HCT116 (cell line): ENCODE data around the gene ABCA9. TPM values are rescaled to one million over a fixed set of nuclear protein-coding genes. Genes with fewer than 3 reads are reported as not detected.

Experiments used
- ATAC-seq: fragments of 200-7000 bp; cut with Tn5 transposase; 2 replicates; pipeline ENCODE4 v1.9.1; 2020; ENCODE audit warnings: mild to moderate bottlenecking, moderate library complexity
- BruUV-seq: library from RNA; stranded (reverse); fragments of 400-500 nt; replicated peaks from 2 replicates; lab custom pipeline; 2021; lab: Mats Ljungman, UMichigan
- CTCF ChIA-PET: fragments of 300-600 bp; sonication (Branson Sonifier 250); formaldehyde crosslinking; loops from one replicate; lab custom pipeline; 2021; ENCODE audit warnings: antibody characterized with exemption; lab: Charles Lee
- POLR2A ChIA-PET: fragments of 300-600, 350-600 bp; sonication (Branson Sonifier 250); formaldehyde crosslinking; loops from one replicate; lab custom pipeline; 2021; ENCODE audit warnings: antibody characterized with exemption; lab: Charles Lee
- RAD21 ChIA-PET, 2 experiments: fragments of 300-600 bp; sonication (Branson Sonifier 250); formaldehyde crosslinking; loops; one replicate each; lab custom pipeline; 2023; ENCODE audit warnings: low total read pairs in 2 of 2; ENCODE audit not compliant: uncharacterized antibody in 2 of 2, unreplicated experiment in 2 of 2, low non-redundant PET in 1 of 2; lab: Charles Lee
- DNase-seq: peaks from one replicate; pipeline ENCODE4 v3.0.0-alpha.2; 2010; ENCODE audit warnings: low read depth, low spot score
- H2AFZ ChIP-seq: fragments of 200-600 bp; shearing (Covaris generic), sonication (generic); 2 replicates; pipeline ENCODE4 v1.6.1; 2017; ENCODE audit warnings: low read depth, mixed run types, mixed read lengths, antibody characterized with exemption, low read length; ENCODE audit not compliant: poor library complexity, severe bottlenecking
- H3K27ac ChIP-seq: 2 replicates; pipeline ENCODE4 v1.5.1; 2012; ENCODE audit warnings: low read depth, low read length
- H3K27me3 ChIP-seq: fragments of 200-600 bp; sonication (generic); 2 replicates; pipeline ENCODE4 v1.6.1; 2016; ENCODE audit warnings: mixed run types, low read length, mixed read lengths; ENCODE audit not compliant: insufficient read depth
- H3K36me3 ChIP-seq, 2 experiments: fragments of 200-500 bp in 1 of 2; fragments of 200-600 bp in 1 of 2; sonication (Bioruptor generic) in 1 of 2; sonication (generic) in 1 of 2; 2 replicates each; pipeline versions ENCODE4 v1.5.1 to v1.6.1; 2014 to 2016; ENCODE audit warnings: low read length in 2 of 2, inconsistent platforms in 1 of 2, mixed read lengths in 1 of 2, mixed run types in 1 of 2; ENCODE audit not compliant: insufficient read depth in 2 of 2, control insufficient read depth in 1 of 2
- H3K4me1 ChIP-seq, 2 experiments: fragments of 200-600 bp in 1 of 2; sonication (generic) in 1 of 2; 2 replicates each; pipeline versions ENCODE4 v1.5.1 to v1.6.1; 2012 to 2017; ENCODE audit warnings: low read length in 2 of 2, inconsistent platforms in 1 of 2, mild to moderate bottlenecking in 1 of 2, mixed read lengths in 1 of 2, mixed run types in 1 of 2, moderate library complexity in 1 of 2; ENCODE audit not compliant: insufficient read depth in 2 of 2, control insufficient read depth in 1 of 2
- H3K4me2 ChIP-seq: fragments of 200-600 bp; sonication (generic); 2 replicates; pipeline ENCODE4 v1.6.1; 2017; ENCODE audit warnings: mixed run types, low read length, mixed read lengths
- H3K4me3 ChIP-seq, 2 experiments: fragments of 200-600 bp in 1 of 2; sonication (generic) in 1 of 2; replicated peaks in 1 of 2; 2 replicates each; pipeline ENCODE4 v1.5.1; 2011 to 2016; ENCODE audit warnings: low read length in 2 of 2, control low read depth in 1 of 2, low read depth in 1 of 2, mild to moderate bottlenecking in 1 of 2, mixed read lengths in 1 of 2, mixed run types in 1 of 2
- H3K79me2 ChIP-seq: fragments of 200-600 bp; sonication (generic); 2 replicates; pipeline ENCODE4 v1.6.1; 2017; ENCODE audit warnings: mild to moderate bottlenecking, mixed run types, low read length, moderate library complexity, mixed read lengths; ENCODE audit not compliant: insufficient read depth
- H3K9ac ChIP-seq: fragments of 200-600 bp; sonication (generic); 2 replicates; pipeline ENCODE4 v1.6.1; 2016; ENCODE audit warnings: low read length, mixed read lengths
- H3K9me2 ChIP-seq: fragments of 200-600 bp; sonication (generic), shearing (Covaris generic); 2 replicates; pipeline ENCODE4 v1.6.1; 2017; ENCODE audit warnings: mixed run types, mild to moderate bottlenecking, moderate library complexity; ENCODE audit not compliant: insufficient read depth
- H3K9me3 ChIP-seq, 2 experiments: fragments of 200-500 bp in 1 of 2; fragments of 200-600 bp in 1 of 2; sonication (Bioruptor generic) in 1 of 2; sonication (generic) in 1 of 2; 2 replicates each; pipeline ENCODE4 v1.6.1; 2014 to 2017; ENCODE audit warnings: low read length in 2 of 2, mixed read lengths in 2 of 2, inconsistent platforms in 1 of 2, low read depth in 1 of 2, mild to moderate bottlenecking in 1 of 2, mixed run types in 1 of 2, moderate library complexity in 1 of 2; ENCODE audit not compliant: control insufficient read depth in 1 of 2, insufficient read depth in 1 of 2
- H4K20me1 ChIP-seq: fragments of 200-600 bp; sonication (generic), shearing (Covaris generic); 2 replicates; pipeline ENCODE4 v1.6.1; 2017; ENCODE audit warnings: mixed run types, mild to moderate bottlenecking, moderate library complexity; ENCODE audit not compliant: insufficient read depth
- CTCF ChIP-seq, 3 experiments: fragments of 200-600 bp in 1 of 3; sonication (generic) in 1 of 3; IDR thresholded peaks in 2 of 3; conservative IDR thresholded peaks in 1 of 3; 2 replicates each; pipeline ENCODE4 v1.5.1; 2012 to 2017; ENCODE audit warnings: low read depth in 2 of 3, low read length in 2 of 3, antibody characterized with exemption in 1 of 3, borderline replicate concordance in 1 of 3, control low read depth in 1 of 3, mild to moderate bottlenecking in 1 of 3, mixed read lengths in 1 of 3, mixed run types in 1 of 3, moderate library complexity in 1 of 3; ENCODE audit not compliant: insufficient read depth in 1 of 3
- EGR1 ChIP-seq: IDR thresholded peaks from 2 replicates; pipeline ENCODE4 v1.6.1; 2012; ENCODE audit warnings: low read depth
- ELF1 ChIP-seq: IDR thresholded peaks from 2 replicates; pipeline ENCODE4 v1.6.1; 2012; ENCODE audit warnings: low read depth, borderline replicate concordance
- EZH2 ChIP-seq: fragments of 200-600 bp; sonication (generic); IDR thresholded peaks from 2 replicates; pipeline ENCODE4 v1.6.1; 2017; ENCODE audit warnings: antibody characterized with exemption, mixed run types
- FOSL1 ChIP-seq: IDR thresholded peaks from 2 replicates; pipeline ENCODE4 v1.6.1; 2012; ENCODE audit warnings: low read depth
- MAX ChIP-seq: IDR thresholded peaks from 2 replicates; pipeline ENCODE4 v1.6.1; 2012
- POLR2AphosphoS5 ChIP-seq: IDR thresholded peaks from 2 replicates; pipeline ENCODE4 v1.6.1; 2011; ENCODE audit warnings: mild to moderate bottlenecking, low read depth, low read length, moderate library complexity
- RAD21 ChIP-seq: IDR thresholded peaks from 2 replicates; pipeline ENCODE4 v1.6.1; 2012; ENCODE audit warnings: low read depth, mild to moderate bottlenecking
- REST ChIP-seq: IDR thresholded peaks from 2 replicates; pipeline ENCODE4 v1.6.1; 2012; ENCODE audit warnings: low read depth
- SP1 ChIP-seq: IDR thresholded peaks from 2 replicates; pipeline ENCODE4 v1.6.1; 2012; ENCODE audit warnings: low read depth
- TCF7L2 ChIP-seq: IDR thresholded peaks from 2 replicates; pipeline ENCODE4 v1.7.0; 2011; ENCODE audit warnings: borderline replicate concordance, inconsistent platforms; ENCODE audit not compliant: insufficient read depth, insufficient read length; ENCODE audit errors: extremely low read depth
- ZFX ChIP-seq: fragments of 450-650 bp; IDR thresholded peaks from 2 replicates; pipeline ENCODE4 v1.6.1; 2017
- intact Hi-C: fragments of 100-400 bp; cut with micrococcal nuclease; formaldehyde crosslinking; loops from 2 replicates; pipeline ENCODE4 v1.10.0; 2022
- total RNA-seq: library from RNA; stranded (reverse); gene quantifications from one replicate; pipeline ENCODE4 v1.2.1, GENCODE V29; 2021; ENCODE audit not compliant: unreplicated experiment

ABCA9 gene
- total RNA-seq, 1 experiment from 2014 or later: not detected

- no peak for ATAC-seq
- Histone ChIP-seq H3K36me3 (no peaks in the 10 kb centered on the region), H3K9me2 (no peaks in the 10 kb centered on the region), H2AFZ (no peak overlapping the region), H3K9me3 (peaks cover 0 to 6% of the 10 kb centered on the region in 2 experiments; a peak in 1 of 4 replicates)
- DNase-seq: no peak
- no TSS peak for BruUV-seq
- TF ChIP-seq FOSL1 (no peak), CTCF (IDR thresholded peaks at IDR 0.05 in 2 of 3, conservative IDR thresholded peaks at IDR 0.05 in 1 of 3; ENCODE audit: borderline replicate concordance in 1 of 3, insufficient read depth in 1 of 3, low read depth in 2 of 3, low read length in 2 of 3) (no peak), EZH2 (no peak), MAX (no peak), ELF1 (no peak), SP1 (no peak)
- TF ChIP-seq, all 23 proteins: peak for 0
- Histone ChIP-seq H3K4me2 (no peak overlapping the region), H3K4me3 (no peak overlapping the region), H4K20me1 (no peaks in the 10 kb centered on the region), H3K9ac (no peak overlapping the region), H3K4me1 (no peaks in the 10 kb centered on the region), H3K27me3 (no peaks in the 10 kb centered on the region), H3K79me2 (no peaks in the 10 kb centered on the region), H3K27ac (no peak overlapping the region)
- CTCF ChIA-PET: no interaction called here
- POLR2A ChIA-PET: no interaction called here
- RAD21 ChIA-PET: no interaction called here
- intact Hi-C loops: no loop called here
These were observed 18.1 kb upstream of the ABCA9 start for GRCh38 chr17:69078864-69079263.

GRCh38 chr17:69075823-69076222 lies 15.1 kb upstream of the ABCA9 start:
- ChIA-PET CTCF (no interaction called here), POLR2A (no interaction called here), RAD21 (no interaction called here)
- Histone ChIP-seq H3K4me1 (no peaks in the 10 kb centered on the region), H3K9me2 (no peaks in the 10 kb centered on the region), H3K36me3 (no peaks in the 10 kb centered on the region), H3K27ac (no peak overlapping the region), H3K27me3 (no peaks in the 10 kb centered on the region), H3K9me3 (no peaks in the 10 kb centered on the region), H2AFZ (no peak overlapping the region), H4K20me1 (no peaks in the 10 kb centered on the region), H3K79me2 (no peaks in the 10 kb centered on the region), H3K4me3 (no peak overlapping the region), H3K9ac (no peak overlapping the region), H3K4me2 (no peak overlapping the region)
- intact Hi-C loops: no loop called here
- ATAC-seq (no peak), DNase-seq (no peak)
- BruUV-seq: no TSS peak
- no peak for TF ChIP-seq RAD21
- no peak for TF ChIP-seq CTCF (IDR thresholded peaks at IDR 0.05 in 2 of 3, conservative IDR thresholded peaks at IDR 0.05 in 1 of 3; ENCODE audit: borderline replicate concordance in 1 of 3, insufficient read depth in 1 of 3, low read depth in 2 of 3, low read length in 2 of 3)
- TF ChIP-seq POLR2AphosphoS5: no peak
- no peak for TF ChIP-seq TCF7L2
- no peak for TF ChIP-seq EGR1
- no peak for TF ChIP-seq MAX
- TF ChIP-seq REST: no peak
- TF ChIP-seq ZFX: no peak
